GM23338 (cell line): ENCODE data around the gene CFAP410.

Experiments
- CREB1 ChIP-seq: fragments of 250-450 bp; sonication (Bioruptor Pico); IDR thresholded peaks from 2 replicates; pipeline ENCODE4 v1.5.0; 2020; ENCODE audit warnings: low read depth, mild to moderate bottlenecking, moderate library complexity
- EZH2 ChIP-seq: fragments of 200-600 bp; sonication (generic); IDR thresholded peaks from one replicate; pipeline ENCODE4 v1.8.0; 2017; ENCODE audit warnings: antibody characterized with exemption, mild to moderate bottlenecking, low read depth; ENCODE audit not compliant: unreplicated experiment
- EZH2phosphoT487 ChIP-seq: fragments of 200-600 bp; sonication (generic); IDR thresholded peaks from one replicate; pipeline ENCODE4 v1.8.1; 2018; ENCODE audit warnings: antibody characterized with exemption; ENCODE audit not compliant: unreplicated experiment
- POLR2AphosphoS5 ChIP-seq: IDR thresholded peaks from 2 replicates; pipeline ENCODE4 v1.6.1; 2016; ENCODE audit warnings: antibody characterized with exemption, low read depth
- STAT1 ChIP-seq: IDR thresholded peaks from one replicate; pipeline ENCODE4 v1.6.1; 2016; ENCODE audit warnings: antibody characterized with exemption; ENCODE audit not compliant: unreplicated experiment
- ZNF114 ChIP-seq: fragments of 250-450 bp; sonication (Bioruptor Pico); IDR thresholded peaks from 2 replicates; pipeline ENCODE4 v1.5.0; 2020; ENCODE audit warnings: mild to moderate bottlenecking, moderate library complexity
- ZNF331 ChIP-seq: fragments of 250-450 bp; sonication (Bioruptor Pico); IDR thresholded peaks from 2 replicates; pipeline ENCODE4 v1.5.0; 2020; ENCODE audit warnings: low read depth, mild to moderate bottlenecking, moderate library complexity
- TF ChIP-seq, protein P1 (sequence below), 2 experiments: fragments of 200-600 bp in 1 of 2; sonication (generic) in 1 of 2; conservative IDR thresholded peaks; 2 replicates each; pipeline versions ENCODE4 v1.5.1 to v1.6.1; 2016 to 2017; ENCODE audit warnings: antibody characterized with exemption in 2 of 2, low read depth in 2 of 2, mild to moderate bottlenecking in 2 of 2, moderate library complexity in 1 of 2
- TF ChIP-seq, protein P2 (sequence below): IDR thresholded peaks from one replicate; pipeline ENCODE4 v1.6.1; 2018; ENCODE audit warnings: antibody characterized with exemption; ENCODE audit not compliant: unreplicated experiment
- TF ChIP-seq, protein P3 (sequence below): IDR thresholded peaks from 2 replicates; pipeline ENCODE4 v1.6.1; 2016; ENCODE audit warnings: antibody characterized with exemption

DNA sequence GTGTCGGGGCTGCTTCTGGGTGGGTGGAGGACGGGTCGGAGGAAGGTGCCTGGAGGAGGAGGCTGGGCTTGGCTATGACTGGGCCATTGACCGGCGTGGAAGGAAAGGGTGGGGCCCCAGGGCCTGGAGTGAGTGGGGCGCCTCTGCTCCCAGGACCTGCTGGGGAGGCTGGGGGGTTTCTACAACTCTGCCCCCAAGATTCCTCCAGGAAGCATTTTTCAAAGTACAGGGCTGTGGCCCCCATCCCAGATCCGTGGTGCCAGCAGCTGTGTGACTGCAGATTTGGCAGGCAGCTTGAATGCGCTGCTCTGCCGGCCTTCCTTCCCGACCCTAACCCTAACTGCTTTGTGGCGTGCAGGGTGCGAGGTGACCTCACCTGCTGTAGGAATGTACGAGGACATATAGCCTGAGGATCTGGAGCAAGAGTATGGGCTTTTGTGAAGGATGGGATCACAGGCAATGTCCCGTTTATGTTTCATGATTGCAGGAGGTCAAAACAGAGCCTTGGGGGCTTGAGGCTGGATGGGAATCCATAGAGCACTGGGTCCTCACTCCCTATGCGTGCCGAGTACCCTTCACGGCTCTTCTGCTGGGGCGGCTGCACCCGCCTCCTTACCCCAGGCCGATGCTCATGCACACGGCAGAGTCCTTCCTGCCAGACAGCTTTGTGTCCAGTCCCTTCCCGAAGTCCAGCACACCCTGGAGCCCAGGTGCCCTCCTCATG is 38.9 kb upstream of the CFAP410 start:
- TF ChIP-seq, protein P1, sequence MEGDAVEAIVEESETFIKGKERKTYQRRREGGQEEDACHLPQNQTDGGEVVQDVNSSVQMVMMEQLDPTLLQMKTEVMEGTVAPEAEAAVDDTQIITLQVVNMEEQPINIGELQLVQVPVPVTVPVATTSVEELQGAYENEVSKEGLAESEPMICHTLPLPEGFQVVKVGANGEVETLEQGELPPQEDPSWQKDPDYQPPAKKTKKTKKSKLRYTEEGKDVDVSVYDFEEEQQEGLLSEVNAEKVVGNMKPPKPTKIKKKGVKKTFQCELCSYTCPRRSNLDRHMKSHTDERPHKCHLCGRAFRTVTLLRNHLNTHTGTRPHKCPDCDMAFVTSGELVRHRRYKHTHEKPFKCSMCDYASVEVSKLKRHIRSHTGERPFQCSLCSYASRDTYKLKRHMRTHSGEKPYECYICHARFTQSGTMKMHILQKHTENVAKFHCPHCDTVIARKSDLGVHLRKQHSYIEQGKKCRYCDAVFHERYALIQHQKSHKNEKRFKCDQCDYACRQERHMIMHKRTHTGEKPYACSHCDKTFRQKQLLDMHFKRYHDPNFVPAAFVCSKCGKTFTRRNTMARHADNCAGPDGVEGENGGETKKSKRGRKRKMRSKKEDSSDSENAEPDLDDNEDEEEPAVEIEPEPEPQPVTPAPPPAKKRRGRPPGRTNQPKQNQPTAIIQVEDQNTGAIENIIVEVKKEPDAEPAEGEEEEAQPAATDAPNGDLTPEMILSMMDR (conservative IDR thresholded peaks at IDR 0.05; ENCODE audit: low read depth in 2 of 2): no peak
- TF ChIP-seq, protein P2, sequence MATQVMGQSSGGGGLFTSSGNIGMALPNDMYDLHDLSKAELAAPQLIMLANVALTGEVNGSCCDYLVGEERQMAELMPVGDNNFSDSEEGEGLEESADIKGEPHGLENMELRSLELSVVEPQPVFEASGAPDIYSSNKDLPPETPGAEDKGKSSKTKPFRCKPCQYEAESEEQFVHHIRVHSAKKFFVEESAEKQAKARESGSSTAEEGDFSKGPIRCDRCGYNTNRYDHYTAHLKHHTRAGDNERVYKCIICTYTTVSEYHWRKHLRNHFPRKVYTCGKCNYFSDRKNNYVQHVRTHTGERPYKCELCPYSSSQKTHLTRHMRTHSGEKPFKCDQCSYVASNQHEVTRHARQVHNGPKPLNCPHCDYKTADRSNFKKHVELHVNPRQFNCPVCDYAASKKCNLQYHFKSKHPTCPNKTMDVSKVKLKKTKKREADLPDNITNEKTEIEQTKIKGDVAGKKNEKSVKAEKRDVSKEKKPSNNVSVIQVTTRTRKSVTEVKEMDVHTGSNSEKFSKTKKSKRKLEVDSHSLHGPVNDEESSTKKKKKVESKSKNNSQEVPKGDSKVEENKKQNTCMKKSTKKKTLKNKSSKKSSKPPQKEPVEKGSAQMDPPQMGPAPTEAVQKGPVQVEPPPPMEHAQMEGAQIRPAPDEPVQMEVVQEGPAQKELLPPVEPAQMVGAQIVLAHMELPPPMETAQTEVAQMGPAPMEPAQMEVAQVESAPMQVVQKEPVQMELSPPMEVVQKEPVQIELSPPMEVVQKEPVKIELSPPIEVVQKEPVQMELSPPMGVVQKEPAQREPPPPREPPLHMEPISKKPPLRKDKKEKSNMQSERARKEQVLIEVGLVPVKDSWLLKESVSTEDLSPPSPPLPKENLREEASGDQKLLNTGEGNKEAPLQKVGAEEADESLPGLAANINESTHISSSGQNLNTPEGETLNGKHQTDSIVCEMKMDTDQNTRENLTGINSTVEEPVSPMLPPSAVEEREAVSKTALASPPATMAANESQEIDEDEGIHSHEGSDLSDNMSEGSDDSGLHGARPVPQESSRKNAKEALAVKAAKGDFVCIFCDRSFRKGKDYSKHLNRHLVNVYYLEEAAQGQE: no peak
- TF ChIP-seq CREB1 (CRISPR knock-in tag): no peak
- TF ChIP-seq EZH2: no peak
- no peak for TF ChIP-seq ZNF331 (CRISPR knock-in tag)
- no peak for TF ChIP-seq POLR2AphosphoS5
- TF ChIP-seq EZH2phosphoT487: no peak
- TF ChIP-seq ZNF114 (CRISPR knock-in tag): no peak
- no peak for TF ChIP-seq STAT1
- TF ChIP-seq, protein P3, sequence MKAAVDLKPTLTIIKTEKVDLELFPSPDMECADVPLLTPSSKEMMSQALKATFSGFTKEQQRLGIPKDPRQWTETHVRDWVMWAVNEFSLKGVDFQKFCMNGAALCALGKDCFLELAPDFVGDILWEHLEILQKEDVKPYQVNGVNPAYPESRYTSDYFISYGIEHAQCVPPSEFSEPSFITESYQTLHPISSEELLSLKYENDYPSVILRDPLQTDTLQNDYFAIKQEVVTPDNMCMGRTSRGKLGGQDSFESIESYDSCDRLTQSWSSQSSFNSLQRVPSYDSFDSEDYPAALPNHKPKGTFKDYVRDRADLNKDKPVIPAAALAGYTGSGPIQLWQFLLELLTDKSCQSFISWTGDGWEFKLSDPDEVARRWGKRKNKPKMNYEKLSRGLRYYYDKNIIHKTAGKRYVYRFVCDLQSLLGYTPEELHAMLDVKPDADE: no peak
